ENCODE data around the gene PRRT2.
"Not testable (repeated sequence)": the region's sequence is repeated elsewhere in the genome, so short reads cannot be mapped to it uniquely, and the experiment has no call there.

PRRT2 gene

DNA sequence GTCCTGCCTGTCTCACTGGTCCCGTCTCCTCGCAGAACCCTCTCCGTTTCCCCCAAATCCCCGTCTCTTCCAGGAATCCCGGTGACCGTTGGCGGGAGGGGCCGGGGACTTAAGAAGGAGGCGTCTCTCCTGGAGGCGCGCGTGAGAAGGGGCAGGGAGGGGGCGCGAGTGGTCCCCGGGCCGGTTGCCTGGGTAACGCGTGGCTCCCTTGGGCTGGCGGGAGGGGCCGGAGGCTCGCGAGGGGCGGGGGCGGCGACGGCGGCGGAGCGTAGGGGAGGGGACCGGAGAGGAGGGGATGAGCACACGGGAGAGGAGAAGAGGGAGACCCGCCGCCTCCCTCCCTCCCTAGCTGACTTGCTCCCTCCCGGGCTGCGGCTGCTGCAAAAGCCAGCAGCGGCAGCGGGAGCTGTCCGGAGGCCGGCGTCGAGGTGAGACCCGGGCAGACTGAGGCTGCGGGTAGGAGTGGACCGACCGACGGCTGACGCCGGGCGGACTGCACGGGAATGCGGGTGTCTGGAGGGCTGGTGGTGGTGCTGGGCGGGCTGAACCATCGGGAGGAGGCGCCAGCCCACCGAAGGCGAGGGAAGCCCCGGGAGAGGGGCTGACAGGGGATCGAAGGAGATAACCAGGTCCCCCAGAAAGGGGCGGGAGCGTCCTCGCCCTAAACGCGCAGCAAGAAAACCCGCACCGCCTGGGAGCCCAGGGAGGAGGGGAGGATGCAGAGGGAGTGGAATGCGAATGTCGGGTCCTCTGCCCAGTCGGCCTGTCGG is at the start of gene PRRT2:
Gene PRRT2, plus strand, starts transcription at position 298 of the 770 bp plus-strand sequence. CDS start 862 bp downstream, outside the sequence.
- DNase-seq, result no peak

- DNase-seq, result no peak
Observed at GRCh38 chr16:29763326-29763725, 48.7 kb upstream of the PRRT2 start.

DNA sequence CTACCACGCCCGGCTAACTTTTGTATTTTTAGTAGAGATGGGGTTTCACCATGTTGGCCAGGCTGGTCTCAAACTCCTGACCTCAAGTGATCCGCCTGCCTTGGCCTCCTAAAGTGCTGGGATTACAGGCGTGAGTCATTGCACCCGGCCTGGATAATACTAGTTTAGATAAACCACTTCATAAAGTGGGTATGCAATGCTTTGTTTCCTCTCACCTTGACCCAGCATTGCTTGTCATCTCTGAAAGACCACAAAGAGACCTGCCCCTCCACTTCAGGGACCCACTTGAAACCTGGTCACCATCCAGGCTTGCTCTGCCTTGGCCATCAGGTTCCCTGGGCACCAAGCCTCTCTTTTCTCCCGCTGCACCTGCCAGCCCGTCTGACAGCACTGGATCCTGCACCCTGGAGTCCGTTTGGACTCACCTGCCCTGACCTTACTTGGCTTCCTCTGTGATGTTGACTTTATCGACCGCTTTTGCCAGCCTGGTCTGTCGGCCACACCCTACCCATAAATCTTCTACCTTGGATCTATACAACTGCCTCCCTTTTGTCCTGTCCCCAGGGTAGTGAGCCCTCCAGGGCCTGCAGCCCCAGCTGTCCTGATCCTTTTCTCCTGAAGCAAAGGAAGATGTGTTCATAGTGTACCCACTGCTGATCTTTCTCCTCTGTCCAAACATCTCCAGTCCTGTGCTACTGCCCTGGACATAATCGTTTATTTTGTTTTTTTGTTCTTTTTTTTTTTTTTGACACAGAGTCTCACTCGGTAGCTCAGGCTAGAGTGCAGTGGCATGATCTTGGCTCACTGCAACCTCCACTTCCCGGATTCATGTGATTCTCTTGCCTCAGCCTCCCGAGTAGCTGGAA is 46.6 kb upstream of the PRRT2 start:
- no peak for DNase-seq

- DNase-seq, result no peak
Observed at GRCh38 chr16:29766571-29766970, 45.4 kb upstream of the PRRT2 start.

DNA sequence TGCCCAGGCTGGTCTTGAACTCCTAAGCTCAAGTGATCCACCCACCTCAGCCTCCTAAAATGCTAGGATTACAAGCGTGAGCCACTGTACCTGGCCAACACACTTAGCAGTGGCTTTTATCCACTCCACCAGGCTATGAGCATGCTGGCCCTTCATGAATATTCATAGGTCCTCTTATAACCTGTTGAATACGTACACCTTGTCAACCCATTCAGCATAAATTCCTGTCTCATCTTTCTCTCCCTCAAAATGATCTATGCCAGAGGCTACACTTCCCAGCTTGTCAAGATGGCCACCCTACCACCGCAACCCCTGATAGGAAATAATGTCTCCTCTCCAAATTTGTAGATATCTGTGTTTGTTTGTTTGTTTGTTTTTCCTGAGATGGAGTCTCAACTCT is 44.9 kb upstream of the PRRT2 start:
- DNase-seq, result no peak

- DNase-seq, result no peak
Observed at GRCh38 chr16:29769507-29769906, 42.5 kb upstream of the PRRT2 start.

DNA sequence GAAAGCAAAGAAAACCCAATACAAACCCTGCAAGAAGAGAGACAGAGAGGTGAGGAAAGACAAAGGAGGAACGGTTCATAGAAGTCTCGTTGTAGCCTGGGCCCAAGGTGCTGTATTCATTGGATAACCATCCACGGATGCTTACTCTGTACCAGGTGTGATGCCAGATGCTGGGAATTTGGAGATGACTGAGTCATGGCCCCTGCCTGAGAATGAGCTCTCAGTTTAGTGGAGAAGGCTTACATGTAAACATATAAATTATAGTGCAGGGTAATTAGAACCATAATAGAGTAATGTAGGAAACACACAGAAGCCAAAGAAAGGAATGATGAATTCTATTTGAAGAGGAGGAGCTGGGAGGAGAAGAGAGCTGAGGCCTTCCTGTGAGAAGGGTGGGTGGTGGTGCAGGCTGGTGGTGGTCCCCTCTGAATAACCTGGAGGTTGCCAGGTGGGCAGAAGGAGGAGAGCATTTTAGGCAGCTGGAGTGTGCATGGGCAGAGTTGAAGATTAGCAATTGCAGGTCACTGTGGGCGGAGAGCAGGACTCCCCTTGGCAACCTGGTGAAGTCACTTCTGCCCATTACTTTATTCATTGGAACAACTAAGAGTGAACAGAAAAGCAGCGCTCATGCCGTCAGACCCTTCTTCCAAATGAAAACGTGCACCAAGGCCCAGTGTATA is 41.6 kb upstream of the PRRT2 start:
- DNase-seq, result no peak

DNA sequence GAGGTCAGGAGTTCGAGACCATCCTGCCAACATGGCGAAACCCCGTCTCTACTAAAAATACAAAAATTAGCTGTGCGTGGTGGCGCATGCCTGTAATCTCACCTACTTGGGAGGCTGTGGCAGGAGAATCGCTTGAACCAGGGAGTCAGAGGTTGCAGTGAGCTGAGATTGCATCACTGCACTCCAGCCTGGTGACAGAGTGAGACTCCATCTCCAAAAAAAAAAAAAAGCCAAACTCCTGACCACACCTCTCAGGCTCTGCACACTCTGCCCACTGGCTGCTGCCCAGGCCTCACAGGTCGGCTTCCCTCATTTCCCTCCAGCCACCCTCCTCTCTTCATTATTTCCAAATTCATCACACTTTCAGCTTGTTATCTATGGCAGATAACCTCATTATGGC is 39.7 kb upstream of the PRRT2 start:
- not testable (repeated sequence) for DNase-seq

DNA sequence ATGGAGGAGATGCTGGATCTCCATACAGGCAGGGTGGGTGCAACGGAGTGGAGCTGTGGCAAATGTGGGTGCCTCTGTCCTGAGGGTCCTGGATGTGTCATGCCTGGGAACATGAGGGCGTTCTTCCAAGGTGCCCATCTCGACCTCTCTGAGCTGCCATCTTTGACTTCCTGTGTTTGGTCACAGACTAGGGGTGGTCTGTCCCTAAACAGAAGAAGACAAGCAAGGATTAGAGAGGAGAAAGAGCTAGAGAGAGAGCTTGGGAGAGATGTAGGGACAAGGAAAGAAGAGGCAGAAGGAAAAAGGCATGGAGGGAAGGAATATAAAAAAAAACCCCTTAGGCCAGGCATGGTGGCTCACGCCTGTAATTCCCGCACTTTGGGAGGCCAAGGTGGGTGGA is 37.3 kb upstream of the PRRT2 start:
- no peak for DNase-seq

GRCh38 chr16:29775742-29776408 is 36.1 kb upstream of the PRRT2 start:
- DNase-seq, result no peak

GRCh38 chr16:29777576-29778350 is 34.2 kb upstream of the PRRT2 start, which contains the start of gene ZG16:
TSS of gene ZG16 (plus strand) at chr16:29778256. CDS start at chr16:29779267, 1,011 bp downstream.
- no peak for DNase-seq

DNA sequence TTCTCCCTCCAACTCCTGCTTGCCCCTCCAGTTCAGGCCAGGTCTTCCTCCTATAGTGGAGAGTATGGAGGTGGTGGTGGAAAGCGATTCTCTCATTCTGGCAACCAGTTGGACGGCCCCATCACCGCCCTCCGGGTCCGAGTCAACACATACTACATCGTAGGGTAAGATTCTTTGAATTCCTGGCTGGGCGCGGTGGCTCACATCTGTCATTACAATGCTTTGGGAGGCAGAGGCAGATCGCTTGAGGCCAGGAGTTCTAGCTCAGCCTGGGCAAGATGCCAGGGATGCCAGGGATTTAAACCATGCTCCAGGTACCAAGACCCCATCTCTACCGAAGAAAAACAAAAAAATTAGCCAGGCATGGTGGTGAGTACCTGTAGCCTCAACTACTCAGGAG is 32.5 kb upstream of the PRRT2 start:
- no peak for DNase-seq

- DNase-seq, result not testable (repeated sequence)
Observed at GRCh38 chr16:29783094-29783953, 28.7 kb upstream of the PRRT2 start.

DNA sequence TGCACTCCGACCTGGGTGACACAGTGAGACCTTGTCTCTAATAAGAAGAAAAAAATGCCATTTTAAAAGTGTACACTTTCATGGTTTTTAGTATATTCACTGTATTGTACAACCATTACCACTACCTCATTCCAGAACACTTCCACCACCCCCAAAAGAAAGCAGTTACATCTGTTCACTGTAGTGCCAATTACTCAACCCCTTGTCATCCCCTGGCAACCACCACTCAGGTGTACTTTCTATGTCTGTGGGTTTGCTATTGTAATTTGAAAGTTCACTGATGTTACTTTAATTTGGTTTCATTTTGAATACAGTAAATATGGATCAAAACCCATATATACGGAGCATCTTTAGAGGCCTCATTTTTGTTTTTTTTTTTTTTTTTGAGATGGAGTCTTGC is 27.8 kb upstream of the PRRT2 start:
- no peak for DNase-seq

GRCh38 chr16:29784901-29785500 is 27.0 kb upstream of the PRRT2 start:
- peak; percentile 32 for DNase-seq

GRCh38 chr16:29787155-29787554 is 24.8 kb upstream of the PRRT2 start:
- not testable (repeated sequence) for DNase-seq

GRCh38 chr16:29789775-29790182 is 22.2 kb upstream of the PRRT2 start:
- no peak for DNase-seq

DNA sequence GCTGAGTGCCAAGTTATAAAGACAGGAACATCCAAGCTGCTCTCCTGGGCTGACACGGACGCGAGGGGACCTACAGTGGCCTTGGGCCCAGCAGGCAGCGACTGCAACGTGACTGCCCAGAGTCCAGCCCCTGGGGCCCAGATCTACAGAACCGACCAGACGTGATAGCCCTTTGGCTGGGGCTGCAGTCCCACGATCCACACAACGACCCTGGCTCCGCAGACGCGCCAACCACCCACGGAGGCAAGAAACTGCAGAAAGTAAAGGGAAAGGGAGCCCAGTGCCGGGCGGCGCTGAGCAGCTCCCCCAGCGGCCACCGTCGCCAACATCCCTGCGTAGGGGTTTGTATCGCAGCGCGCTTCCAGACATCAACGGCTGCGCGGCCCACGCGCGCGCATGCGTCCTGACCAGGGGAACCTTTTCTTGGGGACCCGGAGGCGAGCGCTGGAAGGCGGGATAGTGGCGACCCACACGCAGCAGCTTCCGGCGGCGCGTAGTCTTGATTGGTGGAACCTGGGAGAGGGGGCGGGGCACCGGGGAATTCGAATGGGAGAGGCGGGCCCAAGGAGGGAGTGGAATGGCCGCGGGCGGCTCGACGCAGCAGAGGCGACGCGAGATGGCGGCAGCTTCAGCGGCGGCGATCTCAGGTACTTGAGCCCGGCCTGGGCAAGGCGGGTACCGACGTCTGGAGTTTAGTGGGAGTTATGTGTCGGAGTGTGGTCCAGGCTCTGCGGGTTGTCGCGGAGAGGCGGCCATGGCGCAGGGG is 21.6 kb upstream of the PRRT2 start, which contains the start of gene KIF22:
Gene KIF22, plus strand, starts transcription at position 569 of the 766 bp plus-strand sequence. Its CDS starts 9 bp downstream, at position 578.
- peak; percentile 98 for DNase-seq

All from HCEC 1CT (cell line).